HG02938 (cell line): Measurements from ENCODE around the gene COX8A.
"Not testable (repeated sequence)": the region's sequence is repeated elsewhere in the genome, so short reads cannot be mapped to it uniquely, and the experiment has no call there.

Source experiments
- ATAC-seq: cut with Tn5 transposase; IDR thresholded peaks from one replicate; pipeline ENCODE4 v1.9.1; 2021; ENCODE audit warnings: mild to moderate bottlenecking, moderate library complexity; ENCODE audit not compliant: unreplicated experiment

COX8A gene, protein sequence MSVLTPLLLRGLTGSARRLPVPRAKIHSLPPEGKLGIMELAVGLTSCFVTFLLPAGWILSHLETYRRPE

DNA sequence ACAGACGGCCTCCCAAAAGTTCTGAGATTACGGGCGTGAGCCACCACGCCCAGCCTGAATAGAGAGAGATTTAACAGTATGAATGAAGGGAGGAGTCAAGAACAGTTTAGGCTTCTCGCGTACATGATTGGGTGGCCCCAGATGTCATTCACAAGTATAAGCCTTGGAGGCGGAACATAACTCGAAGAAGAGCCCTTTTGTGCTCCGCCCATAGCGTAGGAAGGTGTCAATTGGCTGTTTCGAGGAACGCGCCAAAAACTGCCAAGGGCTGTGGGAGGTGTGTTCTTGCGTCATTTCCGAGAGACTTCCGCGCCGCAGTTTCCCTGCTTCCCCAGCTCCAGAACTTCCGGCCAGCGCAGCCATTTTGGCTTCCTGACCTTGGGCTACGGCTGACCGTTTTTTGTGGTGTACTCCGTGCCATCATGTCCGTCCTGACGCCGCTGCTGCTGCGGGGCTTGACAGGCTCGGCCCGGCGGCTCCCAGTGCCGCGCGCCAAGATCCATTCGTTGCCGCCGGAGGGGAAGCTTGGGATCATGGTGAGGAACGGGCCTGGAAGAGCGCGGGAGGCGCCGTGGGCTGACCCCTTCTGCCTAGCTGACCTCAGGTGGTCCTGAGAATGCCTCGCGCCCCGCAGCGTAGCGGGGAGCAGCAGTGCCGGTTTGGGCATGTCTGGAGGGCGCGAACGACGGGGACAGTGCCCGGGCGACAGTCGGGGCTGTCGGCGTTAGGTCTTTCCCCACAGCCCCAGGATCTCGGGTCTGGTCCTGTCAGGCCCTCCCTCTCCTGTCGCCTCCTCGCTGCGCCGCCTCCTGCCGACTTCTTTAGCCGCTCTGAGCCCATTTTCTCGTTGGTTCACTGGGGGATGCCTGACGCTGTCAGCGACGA lies at the start of gene COX8A:
Gene COX8A (plus strand): TSS at position 362 of the 885 bp plus-strand sequence. CDS start 61 bp downstream, at position 423.
- ATAC-seq = peak; percentile 91

DNA sequence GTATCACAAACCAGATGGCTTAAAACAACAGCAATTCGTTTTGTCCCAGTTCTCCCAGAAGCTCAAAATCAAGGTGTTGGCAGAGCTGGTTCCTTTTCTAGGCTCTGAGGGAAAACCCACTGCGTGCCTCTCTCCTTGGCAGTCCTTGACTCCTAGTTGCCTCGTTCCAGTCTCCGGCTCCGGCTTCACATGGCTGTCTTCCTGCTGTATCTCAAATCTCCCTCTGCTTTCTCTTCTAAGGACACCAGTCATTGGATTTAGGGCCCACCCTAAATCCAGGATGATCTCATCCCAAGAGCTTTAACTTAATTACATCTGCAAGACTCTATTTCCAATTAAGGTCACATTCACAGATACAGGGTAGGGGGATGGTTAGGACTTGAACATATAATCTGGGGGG lies 44.8 kb upstream of the COX8A start:
- no peak for ATAC-seq

- no peak for ATAC-seq
These were observed 43.4 kb upstream of the COX8A start for GRCh38 chr11:63931045-63931444.

DNA sequence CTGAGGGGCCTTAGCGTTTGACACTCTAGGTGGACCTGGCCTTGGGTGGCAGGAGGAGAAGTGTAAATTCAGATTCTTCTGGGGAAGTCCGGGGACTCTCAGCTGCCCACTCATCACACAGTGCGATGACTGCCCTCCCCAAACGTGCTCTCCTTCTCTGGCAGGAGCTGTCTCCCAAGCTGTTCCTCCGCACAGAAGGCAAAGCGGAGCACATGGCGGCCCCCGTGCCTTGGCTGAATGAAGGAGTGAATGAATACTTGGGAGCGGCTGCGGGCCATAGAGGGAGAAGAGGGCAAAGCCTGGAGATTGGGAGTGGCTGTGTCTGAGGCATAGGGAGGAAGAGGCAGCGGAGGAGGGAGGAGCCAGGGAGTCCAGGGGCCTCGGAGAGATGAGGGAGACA lies 42.5 kb upstream of the COX8A start:
- ATAC-seq = no peak

DNA sequence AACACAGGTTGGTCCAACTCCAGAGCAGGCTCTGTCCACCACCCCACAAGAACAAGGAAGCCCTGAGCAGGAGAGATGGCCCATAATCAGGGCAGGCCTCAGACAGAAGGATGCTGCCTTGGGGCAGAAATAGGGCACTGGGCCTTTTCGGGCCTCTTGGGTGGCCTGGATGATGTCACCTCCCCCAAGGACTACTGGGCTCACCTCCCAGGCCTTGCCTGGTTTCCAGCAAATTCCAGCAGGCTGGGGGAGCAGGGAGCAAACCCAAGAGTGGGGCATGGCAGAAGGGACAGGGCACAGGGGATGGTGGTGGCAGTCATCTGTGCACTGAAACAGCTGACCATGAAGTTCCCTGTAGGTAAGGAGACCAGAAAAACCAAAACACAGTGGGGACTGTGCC lies 41.0 kb upstream of the COX8A start:
- no peak for ATAC-seq

- ATAC-seq = peak; percentile 10
These were observed 36.5 kb upstream of the COX8A start for GRCh38 chr11:63937713-63938478.

GRCh38 chr11:63938479-63939396 lies 35.7 kb upstream of the COX8A start, which contains the start of gene NAA40:
TSS of gene NAA40 (plus strand) at chr11:63939002. CDS start at chr11:63939097, 95 bp downstream.
- peak; percentile 77 for ATAC-seq

- no peak for ATAC-seq
These were observed 35.0 kb upstream of the COX8A start for GRCh38 chr11:63939397-63939891.

GRCh38 chr11:63940786-63941185 lies 33.6 kb upstream of the COX8A start:
- no peak for ATAC-seq

GRCh38 chr11:63941901-63942300 lies 32.5 kb upstream of the COX8A start:
- no peak for ATAC-seq

DNA sequence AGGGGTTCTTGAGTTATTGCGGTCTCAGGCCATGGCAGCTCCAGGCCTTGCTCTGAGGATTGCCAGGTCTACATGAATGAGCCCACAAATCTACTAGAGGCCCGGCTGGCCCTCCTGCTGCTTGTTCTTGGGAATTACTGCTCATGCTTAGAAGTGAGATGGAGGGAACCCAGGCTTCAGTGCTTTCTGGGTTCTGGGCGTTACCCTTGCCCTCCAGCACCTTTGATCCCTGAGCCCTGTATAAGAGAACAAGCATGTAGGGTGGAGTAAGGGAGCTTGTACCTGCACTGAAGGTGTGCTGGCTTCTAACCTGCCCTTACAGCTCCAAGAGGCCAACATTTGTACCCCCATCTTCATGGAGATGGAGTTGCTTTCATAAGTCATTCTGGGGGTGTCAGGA lies 31.6 kb upstream of the COX8A start:
- no peak for ATAC-seq

GRCh38 chr11:63944987-63945386 lies 29.4 kb upstream of the COX8A start:
- no peak for ATAC-seq

DNA sequence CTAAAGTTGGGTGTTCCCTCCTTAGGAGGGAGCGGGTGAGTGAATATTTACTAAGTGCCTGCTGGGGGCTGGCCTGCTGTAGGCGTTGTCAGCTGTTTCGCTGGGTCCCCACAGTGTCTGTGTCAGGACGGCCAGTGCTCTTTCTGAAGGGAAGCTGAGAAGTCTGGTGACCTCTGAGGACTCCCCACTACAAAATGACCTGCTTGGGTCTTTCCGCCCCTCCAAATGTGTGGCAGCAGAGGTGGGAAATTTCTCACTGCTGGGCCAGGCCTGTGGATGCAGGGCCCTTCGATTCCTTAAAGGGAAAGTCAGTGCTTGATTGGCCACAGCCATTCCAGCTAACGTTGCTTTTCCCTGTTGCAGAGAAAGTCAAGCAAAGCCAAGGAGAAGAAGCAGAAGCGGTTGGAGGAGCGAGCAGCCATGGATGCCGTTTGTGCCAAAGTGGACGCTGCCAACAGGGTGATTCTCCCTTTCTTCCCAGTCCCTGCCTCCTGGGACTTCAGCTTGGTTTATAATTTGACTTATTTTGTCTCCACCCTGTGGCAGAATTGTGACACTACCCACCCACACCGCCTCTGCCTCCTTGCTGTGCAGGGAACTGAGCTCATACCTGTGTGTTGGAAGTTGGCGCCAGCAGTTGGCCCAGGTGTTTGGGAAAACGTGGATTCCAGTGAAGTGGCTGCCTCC lies 28.8 kb upstream of the COX8A start:
- ATAC-seq = no peak

GRCh38 chr11:63951779-63952536 lies 22.5 kb upstream of the COX8A start:
- ATAC-seq = no peak

- ATAC-seq = no peak
These were observed 21.9 kb upstream of the COX8A start for GRCh38 chr11:63952570-63952969.

DNA sequence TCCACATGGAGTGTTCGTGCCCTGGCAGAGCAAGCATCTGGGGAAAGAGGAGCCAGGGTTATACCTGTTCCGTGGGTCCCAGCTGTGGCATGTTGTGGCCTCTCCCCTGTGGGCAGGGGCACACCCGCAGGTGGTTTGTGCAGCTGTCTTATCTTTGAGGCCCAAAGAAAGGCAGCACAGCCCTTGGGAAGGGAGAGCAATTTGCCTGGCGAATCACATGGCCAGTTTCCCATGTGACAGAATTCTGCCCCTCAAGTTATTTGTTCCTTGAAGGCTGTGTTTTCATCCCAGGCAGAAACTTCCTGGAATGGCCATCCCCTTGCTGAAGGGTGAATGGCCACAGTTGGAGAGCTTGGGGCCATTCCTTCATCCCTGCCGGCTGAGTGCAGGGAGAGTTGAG lies 16.4 kb upstream of the COX8A start:
- ATAC-seq = no peak

- ATAC-seq = no peak
These were observed 12.6 kb upstream of the COX8A start for GRCh38 chr11:63961608-63962412.

DNA sequence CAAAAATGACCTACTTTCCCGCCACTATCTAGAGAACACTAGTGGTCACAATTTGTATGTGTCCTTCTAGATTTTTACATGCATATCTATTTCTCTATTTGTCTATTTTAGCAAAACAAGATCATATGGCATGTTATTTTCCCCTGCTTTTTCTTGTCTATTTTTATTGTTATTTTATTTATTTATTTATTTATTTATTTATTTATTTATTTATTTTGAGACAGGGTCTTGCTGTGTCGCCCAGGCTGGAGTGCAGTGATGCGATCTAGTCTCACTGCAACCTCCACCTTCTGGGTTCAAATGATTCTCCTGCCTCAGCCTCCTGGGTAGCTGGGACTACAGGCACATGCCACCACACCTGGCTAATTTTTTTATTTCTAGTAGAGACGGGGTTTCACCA lies 10.5 kb upstream of the COX8A start:
- not testable (repeated sequence) for ATAC-seq
